Choroid plexus epithelial cell (primary cell): ENCODE results near the gene VAC14.

ENCODE experiments used
- DNase-seq: peaks from one replicate; pipeline ENCODE4 v3.0.0-alpha.2; 2010; ENCODE audit warnings: low read depth
- H3K4me3 ChIP-seq: 2 replicates; pipeline ENCODE4 v1.5.1; 2011; ENCODE audit warnings: low read depth, mild to moderate bottlenecking, control low read depth, low read length, moderate library complexity
- CTCF ChIP-seq: conservative IDR thresholded peaks from 2 replicates; pipeline ENCODE4 v1.5.1; 2011; ENCODE audit warnings: low read depth, mild to moderate bottlenecking, control low read depth, inconsistent platforms, low read length, moderate library complexity

VAC14 gene

DNA sequence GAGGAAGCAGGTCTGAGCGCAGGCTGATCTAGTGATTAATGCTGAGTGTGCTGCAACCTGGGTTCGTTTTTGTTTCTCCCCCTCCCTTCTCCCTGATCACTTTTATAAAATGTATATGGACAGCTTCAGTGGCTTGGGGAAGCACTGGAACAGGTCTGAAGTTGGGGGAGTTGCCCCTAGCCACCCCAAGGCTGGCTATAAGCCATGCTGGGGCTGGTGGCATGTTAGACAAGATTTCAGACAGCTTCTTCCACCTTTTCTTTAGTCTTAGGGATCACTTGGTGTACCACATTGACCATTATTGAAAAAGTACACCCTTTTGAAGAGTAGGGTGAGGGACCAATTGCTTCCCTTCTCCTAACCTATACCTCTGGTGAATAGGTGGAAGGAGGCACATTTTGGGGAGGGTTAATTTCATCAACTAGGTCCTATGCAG lies 3.8 kb upstream of the VAC14 start:
- peak overlapping the region; percentile 22 for H3K4me3 ChIP-seq
- DNase-seq = no peak
- no peak for TF ChIP-seq CTCF

DNA sequence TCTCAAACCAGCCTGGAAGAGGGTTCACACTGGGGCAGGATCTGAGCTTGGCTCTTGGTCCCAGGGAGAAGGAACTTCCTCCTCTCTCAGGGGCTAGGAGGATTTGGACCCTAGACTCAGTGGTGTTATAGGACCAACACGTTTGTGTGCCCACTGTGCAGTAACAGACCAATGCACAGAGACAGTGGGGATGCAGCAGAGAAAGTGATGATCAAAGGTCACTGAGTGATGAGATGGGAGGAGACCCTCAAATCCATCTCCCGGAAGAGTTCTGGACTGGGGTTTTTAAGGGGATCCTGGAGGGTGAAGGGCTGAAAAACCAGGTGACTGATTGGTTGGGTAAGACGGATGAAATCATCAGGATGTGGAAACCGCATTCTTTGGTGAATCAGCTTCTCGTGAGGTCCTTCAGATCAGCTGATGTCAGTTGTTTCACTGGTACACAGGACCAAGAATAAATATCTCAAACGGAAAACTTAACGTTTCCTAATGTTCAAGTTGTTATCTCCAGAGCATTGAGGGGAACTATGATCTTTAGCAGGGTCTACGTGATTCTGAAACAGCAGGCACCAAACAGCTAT lies 3.3 kb upstream of the VAC14 start:
- TF ChIP-seq CTCF = no peak
- peak; percentile 98 for DNase-seq

GRCh38 chr16:70803319-70803718 lies 2.4 kb upstream of the VAC14 start:
- peak; percentile 64 for DNase-seq

More for the DNA sequence above, 3.3 kb upstream of the VAC14 start:
- peak overlapping the region; percentile 22 for H3K4me3 ChIP-seq

GRCh38 chr16:70801611-70802010 lies 653 bp upstream of the VAC14 start:
- no peak for TF ChIP-seq CTCF
- H3K4me3 ChIP-seq = no peak overlapping the region
- no peak for DNase-seq

More at GRCh38 chr16:70803319-70803718, 2.4 kb upstream of the VAC14 start:
- no peak for TF ChIP-seq CTCF
- H3K4me3 ChIP-seq = no peak overlapping the region

DNA sequence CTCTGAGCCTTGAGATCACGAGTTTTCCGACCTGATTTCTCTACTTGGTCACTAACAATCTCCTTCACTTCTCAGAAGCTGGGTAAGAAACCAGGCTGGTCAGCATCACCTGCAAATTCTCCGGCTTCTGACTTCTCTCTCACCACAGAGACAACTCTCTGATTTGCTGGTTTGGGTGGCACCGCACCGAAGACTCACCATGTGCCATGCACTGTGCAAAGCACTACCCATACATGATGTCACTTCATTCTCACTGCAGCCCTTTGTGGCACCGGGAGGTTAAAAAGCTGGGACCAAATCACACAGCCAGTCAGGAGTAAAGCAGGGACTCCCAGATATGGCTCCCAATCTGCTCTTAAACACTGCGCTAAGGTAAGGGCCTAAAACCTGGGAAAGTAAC lies 647 bp downstream of the VAC14 start:
- TF ChIP-seq CTCF = no peak
- DNase-seq = no peak
- H3K4me3 ChIP-seq = peak overlapping the region; percentile 88

- DNase-seq = no peak
- TF ChIP-seq CTCF = no peak
- no peak overlapping the region for H3K4me3 ChIP-seq
Observed at GRCh38 chr16:70796301-70796700, 4.7 kb downstream of the VAC14 start.

GRCh38 chr16:70795296-70795912 lies 5.6 kb downstream of the VAC14 start:
- no peak for DNase-seq
- no peak overlapping the region for H3K4me3 ChIP-seq
- no peak for TF ChIP-seq CTCF
